Stimulated activated effector memory CD8-positive, alpha-beta T cell treated with anti-CD3 and anti-CD28 coated beads, Interleukin-12 subunit alpha, Interleukin-12 subunit beta, amount 100 ng/mL, for 72 hours (primary cell): ENCODE measurements around the gene RABGAP1L.
A peak's percentile ranks its signal among the peaks of the same experiment; 100 is the strongest.
"Not testable (repeated sequence)": the region's sequence is repeated elsewhere in the genome, so short reads cannot be mapped to it uniquely, and the experiment has no call there.

Experiments used
- ATAC-seq: fragments of 150-1000 bp; cut with Tn5 transposase; 2 replicates; pipeline ENCODE4 v1.10.0; 2021
- DNase-seq, 2 donors: peaks; one replicate each; pipeline ENCODE4 v3.0.0; 2021 to 2022; ENCODE audit warnings: low spot score in 2 of 2
- H3K27ac Mint-ChIP-seq: one replicate; pipeline ENCODE4 v1.8.0; 2022; ENCODE audit warnings: mild to moderate bottlenecking, mixed read lengths
- H3K36me3 Mint-ChIP-seq: one replicate; pipeline ENCODE4 v1.8.0; 2022; ENCODE audit warnings: mild to moderate bottlenecking, mixed read lengths
- H3K4me1 Mint-ChIP-seq: one replicate; pipeline ENCODE4 v1.8.0; 2022; ENCODE audit warnings: mixed read lengths
- H3K4me3 Mint-ChIP-seq: one replicate; pipeline ENCODE4 v1.8.0; 2022; ENCODE audit warnings: mild to moderate bottlenecking, mixed read lengths
- H3K9me3 Mint-ChIP-seq: one replicate; pipeline ENCODE4 v1.8.0; 2022; ENCODE audit warnings: mixed read lengths

RABGAP1L gene

DNA sequence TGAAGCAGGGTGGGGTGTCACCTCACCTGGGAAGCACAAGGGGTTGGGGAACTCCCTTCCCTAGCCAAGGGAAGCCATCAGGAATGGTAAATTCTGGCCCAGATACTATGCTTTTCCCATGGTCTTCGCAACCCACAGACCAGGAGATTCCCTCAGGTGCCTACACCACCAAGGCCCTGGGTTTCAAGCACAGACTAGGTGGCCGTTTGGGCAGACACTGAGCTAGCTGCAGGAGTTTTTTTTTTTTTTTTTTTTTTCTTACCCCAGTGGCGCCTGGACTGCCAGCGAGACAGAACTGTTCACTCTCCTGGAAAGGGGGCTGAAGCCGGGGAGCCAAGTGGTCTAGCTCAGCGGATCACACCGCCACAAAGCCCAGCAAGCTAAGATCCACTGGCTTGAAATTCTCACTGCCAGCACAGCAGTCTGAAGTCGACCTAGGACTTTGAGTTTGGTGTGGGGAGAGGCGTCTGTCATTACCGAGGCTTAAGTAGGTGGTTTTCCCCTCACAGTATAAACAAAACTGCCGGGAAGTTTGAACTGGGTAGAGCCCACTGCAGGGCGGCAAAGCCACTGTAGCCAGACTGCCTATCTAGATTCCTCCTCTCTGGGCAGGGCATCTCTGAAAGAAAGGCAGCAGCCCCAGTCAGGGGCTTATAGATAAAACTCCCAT lies 15.5 kb upstream of the RABGAP1L start:
- not testable (repeated sequence) for ATAC-seq, H3K9me3 Mint-ChIP-seq, H3K27ac Mint-ChIP-seq, H3K4me1 Mint-ChIP-seq, DNase-seq, H3K4me3 Mint-ChIP-seq, H3K36me3 Mint-ChIP-seq

DNA sequence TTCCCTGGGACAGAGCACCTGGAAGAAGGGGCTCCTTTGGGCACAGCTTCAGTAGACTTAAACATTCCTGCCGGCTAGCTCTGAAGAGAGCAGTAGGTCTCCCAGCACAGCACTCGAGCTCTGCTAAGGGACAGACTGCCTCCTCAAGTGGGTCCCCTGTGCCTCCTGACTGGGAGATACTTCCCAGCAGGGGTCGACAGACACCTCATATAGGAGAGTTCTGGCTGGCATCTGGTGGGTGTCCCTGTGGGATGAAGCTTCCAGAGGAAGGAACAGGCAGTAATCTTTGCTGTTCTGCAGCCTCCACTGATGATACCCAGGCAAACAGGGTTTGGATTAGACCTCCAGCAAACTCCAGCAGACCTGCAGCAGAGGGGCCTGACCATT lies 14.9 kb upstream of the RABGAP1L start:
- not testable (repeated sequence) for H3K27ac Mint-ChIP-seq, H3K4me3 Mint-ChIP-seq, H3K36me3 Mint-ChIP-seq, H3K4me1 Mint-ChIP-seq, H3K9me3 Mint-ChIP-seq, DNase-seq, ATAC-seq

DNA sequence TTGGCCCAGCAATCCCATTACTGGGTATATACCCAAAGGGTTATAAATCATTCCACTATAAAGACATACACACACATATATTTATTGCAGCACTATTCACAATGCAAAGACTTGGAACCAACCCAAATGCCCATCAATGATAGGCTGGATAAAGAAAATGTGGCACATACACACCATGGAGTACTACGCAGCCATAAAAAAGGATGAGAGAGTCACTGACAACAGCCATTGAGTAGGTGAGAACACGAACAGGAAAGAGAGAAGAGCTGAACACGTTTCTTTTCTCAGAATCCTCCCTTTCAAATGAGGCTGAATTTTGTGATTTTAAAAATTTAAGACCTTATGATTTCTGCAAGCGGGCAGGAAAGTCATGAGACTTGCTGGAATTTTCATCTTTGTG lies 10.1 kb upstream of the RABGAP1L start:
- H3K9me3 Mint-ChIP-seq, result peaks cover 4% of the 10 kb centered on the region
- no peak for ATAC-seq

GRCh38 chr1:174150499-174150898 lies 8.8 kb upstream of the RABGAP1L start:
- Mint-ChIP-seq H3K4me3 (no peak overlapping the region), H3K36me3 (no peaks in the 10 kb centered on the region), H3K27ac (no peak overlapping the region), H3K4me1 (peaks cover 3% of the 10 kb centered on the region), H3K9me3 (peaks cover 4% of the 10 kb centered on the region)
- ATAC-seq (no peak), DNase-seq (no peak)

More for the DNA sequence above, 10.1 kb upstream of the RABGAP1L start:
- H3K4me3 Mint-ChIP-seq, result no peak overlapping the region
- no peak for DNase-seq
- H3K36me3 Mint-ChIP-seq, result no peaks in the 10 kb centered on the region
- H3K4me1 Mint-ChIP-seq, result no peaks in the 10 kb centered on the region
- no peak overlapping the region for H3K27ac Mint-ChIP-seq

- Mint-ChIP-seq H3K27ac (no peak overlapping the region), H3K4me1 (peaks cover 19% of the 10 kb centered on the region), H3K36me3 (no peaks in the 10 kb centered on the region), H3K9me3 (no peaks in the 10 kb centered on the region), H3K4me3 (no peak overlapping the region)
- DNase-seq, result no peak
- ATAC-seq, result no peak
Measured at GRCh38 chr1:174152427-174152826, 6.9 kb upstream of the RABGAP1L start.

DNA sequence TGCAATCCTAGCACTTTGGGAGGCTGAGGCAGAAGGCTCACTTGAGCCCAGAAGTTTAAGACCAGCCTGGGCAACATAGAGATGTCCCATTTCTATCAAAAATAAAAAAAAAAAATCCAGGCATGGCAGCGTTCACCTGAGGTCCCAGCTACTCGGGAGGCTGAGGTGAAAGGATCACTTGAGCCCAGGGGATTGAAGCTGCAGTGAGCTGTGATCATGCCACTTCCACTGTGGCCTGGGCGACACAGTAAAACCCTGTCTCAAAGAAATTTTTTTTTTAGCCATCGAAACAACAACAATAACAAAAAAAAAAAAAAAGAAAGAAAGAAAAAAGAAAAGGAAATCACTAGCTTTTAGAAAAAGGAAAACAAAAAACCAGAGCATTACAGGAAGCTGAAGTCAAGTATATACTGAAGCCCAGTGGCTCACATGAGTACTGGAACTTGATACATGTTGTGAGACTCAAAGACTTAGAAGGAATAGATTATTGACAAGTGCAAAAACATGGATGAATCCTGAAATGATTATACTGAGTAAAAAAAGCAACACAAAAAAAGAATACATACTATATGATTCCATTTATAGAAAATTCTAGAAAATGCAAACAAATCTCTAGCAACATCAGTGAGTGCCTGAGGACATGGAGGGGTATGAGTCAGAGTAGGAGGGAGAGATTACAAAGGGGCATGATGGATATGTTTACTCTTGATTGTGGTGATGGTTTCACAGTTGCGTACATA lies 6.1 kb upstream of the RABGAP1L start:
- H3K27ac Mint-ChIP-seq, result peak overlapping the region; percentile 11
- H3K4me1 Mint-ChIP-seq, result peaks cover 27% of the 10 kb centered on the region
- DNase-seq (no peak), ATAC-seq (peak; percentile 96)
- H3K36me3 Mint-ChIP-seq, result no peaks in the 10 kb centered on the region
- peak overlapping the region; percentile 26 for H3K4me3 Mint-ChIP-seq
- H3K9me3 Mint-ChIP-seq, result no peaks in the 10 kb centered on the region

- Mint-ChIP-seq H3K4me3 (no peak overlapping the region), H3K36me3 (no peaks in the 10 kb centered on the region), H3K4me1 (peaks cover 32% of the 10 kb centered on the region), H3K9me3 (no peaks in the 10 kb centered on the region), H3K27ac (no peak overlapping the region)
- ATAC-seq (no peak), DNase-seq (no peak)
Measured at GRCh38 chr1:174153825-174154107, 5.6 kb upstream of the RABGAP1L start.

- no peak for ATAC-seq
- peaks cover 11% of the 10 kb centered on the region for H3K36me3 Mint-ChIP-seq
- no peaks in the 10 kb centered on the region for H3K9me3 Mint-ChIP-seq
- peak overlapping the region; percentile 94 for H3K4me3 Mint-ChIP-seq
- DNase-seq, result no peak
- peaks cover 48% of the 10 kb centered on the region for H3K4me1 Mint-ChIP-seq
- H3K27ac Mint-ChIP-seq, result peak overlapping the region; percentile 23
Measured at GRCh38 chr1:174156437-174156836, 2.9 kb upstream of the RABGAP1L start.

- Mint-ChIP-seq H3K4me3 (peak overlapping the region; percentile 94), H3K27ac (peak overlapping the region; percentile 23), H3K4me1 (peaks cover 56% of the 10 kb centered on the region), H3K9me3 (no peaks in the 10 kb centered on the region), H3K36me3 (peaks cover 11% of the 10 kb centered on the region)
- ATAC-seq (peak; percentile 62), DNase-seq (no peak)
Measured at GRCh38 chr1:174157157-174157806, 2.0 kb upstream of the RABGAP1L start.

DNA sequence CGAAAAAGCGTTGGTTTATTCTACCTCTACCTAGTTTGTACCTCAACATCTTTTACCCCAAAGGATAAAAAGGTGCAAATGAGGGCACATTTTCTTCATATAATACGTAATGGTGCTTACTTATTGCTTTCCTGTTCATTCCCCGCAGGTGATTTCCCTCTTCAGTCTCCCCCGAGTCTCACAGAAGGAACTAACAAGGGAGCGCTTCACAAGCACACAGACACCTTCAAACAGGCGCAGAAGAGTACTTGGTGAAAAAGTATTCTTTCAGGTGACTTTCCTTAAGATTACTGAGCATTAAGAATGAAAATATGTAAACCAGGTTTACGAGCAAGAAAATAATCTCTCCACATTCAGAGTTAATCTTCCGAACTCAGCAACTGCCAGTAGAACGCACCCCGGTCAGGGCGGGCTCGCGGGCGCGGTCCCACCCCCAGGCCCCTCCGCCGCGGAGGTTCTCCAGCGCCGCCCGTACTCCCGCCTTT lies 511 bp upstream of the RABGAP1L start:
- peak; percentile 1 for ATAC-seq
- H3K4me1 Mint-ChIP-seq, result peaks cover 68% of the 10 kb centered on the region
- no peak for DNase-seq
- H3K4me3 Mint-ChIP-seq, result peak overlapping the region; percentile 94
- H3K27ac Mint-ChIP-seq, result peak overlapping the region; percentile 93
- H3K36me3 Mint-ChIP-seq, result peaks cover 11% of the 10 kb centered on the region
- H3K9me3 Mint-ChIP-seq, result no peaks in the 10 kb centered on the region

- H3K36me3 Mint-ChIP-seq, result peaks cover 18% of the 10 kb centered on the region
- ATAC-seq, result peak; percentile 39
- H3K4me3 Mint-ChIP-seq, result peak overlapping the region; percentile 94
- DNase-seq, result peak in 1 of 2 donors; percentile 85
- H3K27ac Mint-ChIP-seq, result peak overlapping the region; percentile 93
- no peaks in the 10 kb centered on the region for H3K9me3 Mint-ChIP-seq
- peaks cover 78% of the 10 kb centered on the region for H3K4me1 Mint-ChIP-seq
Measured at GRCh38 chr1:174160109-174160473, 771 bp downstream of the RABGAP1L start.

DNA sequence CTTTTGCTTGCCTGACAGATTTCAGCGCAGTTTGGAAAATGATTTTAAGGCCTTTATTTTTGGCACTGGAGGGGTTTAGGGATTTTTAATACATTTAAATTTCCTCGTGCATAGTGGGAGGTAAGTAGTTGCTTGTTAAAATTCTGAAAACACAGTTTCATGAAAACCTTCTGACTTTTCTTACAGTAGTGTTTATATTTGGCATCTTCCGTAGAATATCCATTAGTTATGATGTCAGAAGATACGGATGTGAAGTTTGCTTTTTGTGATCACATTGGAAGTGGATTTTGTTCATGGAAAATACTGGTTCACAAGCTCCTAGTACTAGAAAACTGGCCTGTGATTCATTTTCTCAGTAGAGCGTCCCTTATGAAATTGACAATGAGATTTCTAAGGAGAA lies 1.3 kb downstream of the RABGAP1L start:
- Mint-ChIP-seq H3K4me1 (peaks cover 78% of the 10 kb centered on the region), H3K9me3 (no peaks in the 10 kb centered on the region), H3K27ac (peak overlapping the region; percentile 93), H3K4me3 (peak overlapping the region; percentile 94), H3K36me3 (peaks cover 23% of the 10 kb centered on the region)
- DNase-seq (no peak), ATAC-seq (no peak)

GRCh38 chr1:174161813-174162212 lies 2.5 kb downstream of the RABGAP1L start:
- H3K36me3 Mint-ChIP-seq, result peaks cover 24% of the 10 kb centered on the region
- ATAC-seq, result no peak
- H3K9me3 Mint-ChIP-seq, result no peaks in the 10 kb centered on the region
- peaks cover 82% of the 10 kb centered on the region for H3K4me1 Mint-ChIP-seq
- no peak overlapping the region for H3K27ac Mint-ChIP-seq
- H3K4me3 Mint-ChIP-seq, result peak overlapping the region; percentile 94
- no peak for DNase-seq

DNA sequence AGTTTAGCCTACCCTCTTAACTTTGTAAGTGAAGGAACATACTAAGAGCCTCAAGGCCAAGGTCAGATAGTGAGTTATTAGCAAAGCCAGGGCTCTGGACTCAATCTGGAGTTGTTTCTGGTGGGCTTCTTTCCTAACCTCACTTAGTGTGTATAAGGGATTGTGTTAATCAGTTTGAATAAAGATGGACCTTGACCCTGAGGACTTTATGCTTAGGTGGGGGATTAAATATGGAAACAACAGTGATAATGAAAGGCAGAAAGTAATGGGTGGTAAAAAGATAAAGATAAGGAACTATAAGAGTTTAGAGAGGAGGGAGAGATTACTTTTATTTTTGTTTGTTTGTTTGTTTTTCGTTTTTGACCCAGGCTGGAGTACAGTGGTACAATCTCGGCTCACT lies 5.5 kb downstream of the RABGAP1L start:
- H3K36me3 Mint-ChIP-seq, result peaks cover 24% of the 10 kb centered on the region
- peak overlapping the region; percentile 5 for H3K4me3 Mint-ChIP-seq
- H3K4me1 Mint-ChIP-seq, result peaks cover 77% of the 10 kb centered on the region
- peak overlapping the region; percentile 74 for H3K27ac Mint-ChIP-seq
- DNase-seq, result no peak
- no peak for ATAC-seq
- H3K9me3 Mint-ChIP-seq, result no peaks in the 10 kb centered on the region

GRCh38 chr1:174165471-174166137 lies 6.3 kb downstream of the RABGAP1L start:
- DNase-seq (no peak), ATAC-seq (no peak)
- Mint-ChIP-seq H3K4me3 (peak overlapping the region; percentile 18), H3K9me3 (no peaks in the 10 kb centered on the region), H3K36me3 (peaks cover 19% of the 10 kb centered on the region), H3K4me1 (peaks cover 75% of the 10 kb centered on the region), H3K27ac (peak overlapping the region; percentile 74)
